ENCODE results near the gene ADGRB3.
"Not testable (repeated sequence)": the region's sequence is repeated elsewhere in the genome, so short reads cannot be mapped to it uniquely, and the experiment has no call there.

Gene ADGRB3

GRCh38 chr6:68650142-68650541, 15.1 kb downstream of the ADGRB3 start:
- DNase-seq: no peak

DNA sequence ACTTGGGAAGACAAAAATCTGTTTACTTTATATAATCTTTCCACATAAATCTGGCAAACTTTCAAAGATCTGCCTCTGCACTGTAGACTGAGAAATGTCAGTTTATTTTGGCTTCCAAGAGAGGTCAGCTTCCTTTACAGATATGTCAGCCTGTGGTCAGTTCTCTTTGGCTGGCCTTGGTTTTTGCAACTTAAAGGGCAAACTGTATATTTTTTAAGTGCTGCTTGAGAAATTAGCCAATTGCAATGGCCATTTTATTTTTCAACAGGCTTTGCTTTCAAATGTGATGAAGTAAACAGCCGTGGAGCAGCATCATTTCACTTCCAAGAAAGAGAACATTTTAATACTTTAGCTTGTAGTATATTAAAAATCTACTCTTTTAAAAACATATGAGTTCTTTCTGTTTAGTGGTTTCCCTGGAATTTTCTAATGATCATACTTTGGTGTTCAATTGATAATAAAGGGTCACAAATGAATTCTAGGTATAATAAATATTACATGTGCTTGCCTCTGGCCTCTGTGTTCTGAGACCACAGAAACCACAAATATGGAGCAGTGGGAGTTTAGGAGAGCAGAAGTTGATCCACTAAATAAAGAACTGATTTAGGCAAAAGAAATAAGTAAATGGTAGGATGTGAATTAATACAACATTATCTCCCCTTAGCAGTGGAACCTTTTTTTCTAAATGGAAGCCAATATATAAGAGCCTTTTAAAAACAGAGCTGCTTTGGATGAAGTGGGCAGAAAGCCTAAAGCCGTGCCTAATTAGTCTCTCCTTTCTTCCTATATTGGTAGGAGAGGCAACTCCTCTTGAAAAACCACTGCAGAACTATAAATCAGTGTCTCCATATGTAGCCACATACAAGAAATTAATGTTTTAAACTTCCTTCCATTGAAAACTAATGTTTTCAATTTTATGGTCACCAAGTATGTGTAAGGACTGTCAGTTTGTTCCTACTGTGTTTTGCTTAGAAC, 16.2 kb downstream of the ADGRB3 start:
- no peak for DNase-seq

DNA sequence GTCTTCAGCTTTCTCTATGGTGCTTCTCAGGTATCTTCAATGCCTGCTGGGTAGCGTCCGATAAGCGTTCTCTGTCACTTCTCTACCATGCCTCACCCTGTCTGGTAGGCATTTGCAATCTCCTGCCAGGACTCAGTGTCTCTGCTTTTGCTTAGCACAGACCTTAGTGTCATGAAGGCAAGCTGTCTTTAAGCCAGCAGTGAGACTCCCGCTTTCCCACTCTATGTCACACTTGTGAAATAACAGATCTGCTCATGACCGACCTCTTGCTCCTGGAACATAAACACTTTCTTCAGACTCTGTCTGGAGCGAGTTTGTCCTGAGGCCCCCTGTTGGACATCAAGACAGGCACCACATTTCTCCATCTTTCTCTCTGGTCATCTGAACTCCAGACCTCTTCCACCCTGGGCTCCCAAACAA, 17.0 kb downstream of the ADGRB3 start:
- no peak for DNase-seq

- no peak for DNase-seq
Observed at GRCh38 chr6:68653074-68653705, 18.1 kb downstream of the ADGRB3 start.

- DNase-seq: no peak
Observed at GRCh38 chr6:68653706-68654089, 18.6 kb downstream of the ADGRB3 start.

GRCh38 chr6:68654134-68654533, 19.1 kb downstream of the ADGRB3 start:
- DNase-seq: no peak

DNA sequence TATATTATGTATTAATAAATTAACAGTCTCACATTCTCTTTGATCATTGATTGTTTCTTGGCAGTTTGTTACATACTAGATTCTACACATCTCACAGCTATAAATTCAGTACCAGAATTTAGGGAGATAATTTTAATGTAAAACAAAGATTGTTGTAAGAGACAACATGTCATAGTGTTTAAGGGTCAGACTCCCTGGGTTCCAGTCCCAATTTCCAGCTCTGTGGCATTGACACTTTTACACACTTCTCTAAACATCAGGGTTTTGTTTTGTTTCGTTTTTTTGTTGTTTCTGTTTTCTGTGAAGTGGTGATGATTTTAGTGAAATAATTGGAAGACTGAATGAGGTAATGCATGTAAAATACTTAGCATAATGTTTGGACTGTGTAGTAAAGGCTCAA, 19.9 kb downstream of the ADGRB3 start:
- DNase-seq: no peak

GRCh38 chr6:68657374-68658139, 22.5 kb downstream of the ADGRB3 start:
- no peak for DNase-seq

- DNase-seq: no peak
Observed at GRCh38 chr6:68658338-68658737, 23.3 kb downstream of the ADGRB3 start.

DNA sequence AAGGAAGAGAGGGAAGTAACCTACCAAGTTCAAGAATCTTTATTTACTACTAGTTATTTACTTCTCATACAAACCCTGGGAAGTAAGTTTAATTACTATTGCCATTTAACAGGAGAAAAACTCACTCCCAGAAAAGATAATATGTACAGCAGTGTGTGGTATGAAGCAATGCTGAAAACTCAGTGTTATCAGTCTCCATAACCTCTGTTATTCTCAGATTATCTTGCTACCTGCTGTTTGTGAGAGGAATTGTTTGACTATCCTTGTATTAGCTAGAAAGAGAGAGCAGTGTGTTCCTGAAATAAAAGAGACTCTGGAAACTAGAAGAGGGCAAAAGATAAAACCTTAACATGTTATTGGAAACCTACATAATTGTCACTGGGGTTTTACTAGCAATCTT, 38.2 kb downstream of the ADGRB3 start:
- DNase-seq: no peak

GRCh38 chr6:68675548-68675947, 40.5 kb downstream of the ADGRB3 start:
- no peak for DNase-seq

DNA sequence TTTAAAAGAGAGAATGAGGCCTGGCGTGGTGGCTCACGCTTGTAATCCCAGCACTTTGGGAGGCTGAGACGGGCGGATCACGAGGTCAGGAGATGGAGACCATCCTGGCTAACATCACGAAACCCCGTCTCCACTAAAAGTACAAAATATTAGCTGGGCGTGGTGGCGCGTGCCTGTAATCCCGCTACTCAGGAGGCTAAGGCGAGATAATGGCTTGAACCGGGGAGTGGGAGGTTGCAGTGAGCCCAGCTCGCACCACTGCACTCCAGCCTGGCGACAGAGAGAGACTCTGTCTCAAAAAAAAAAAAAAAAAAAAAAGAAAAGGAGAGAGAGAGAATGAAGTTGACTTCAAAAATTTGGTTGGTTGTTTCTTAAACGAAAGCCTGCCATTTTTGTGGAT, 41.0 kb downstream of the ADGRB3 start:
- not testable (repeated sequence) for DNase-seq

DNA sequence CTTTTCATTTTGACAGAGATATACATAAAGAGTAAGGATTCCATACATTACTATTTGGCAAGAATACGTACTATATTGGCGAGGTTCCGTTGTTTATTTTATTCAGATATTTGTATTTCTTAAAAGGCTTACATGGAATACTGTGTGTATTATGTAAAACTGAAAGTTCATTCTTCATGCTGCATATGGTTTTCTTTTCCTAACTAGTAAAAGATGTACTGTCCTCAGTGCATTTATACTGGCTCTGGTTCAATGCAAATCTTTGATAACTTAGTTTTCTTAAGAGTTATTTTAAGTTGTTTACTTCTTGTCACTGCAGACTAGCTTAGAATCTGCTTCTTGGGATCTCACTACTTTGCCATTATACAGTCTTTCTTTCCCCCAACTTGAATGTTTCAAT, 42.0 kb downstream of the ADGRB3 start:
- DNase-seq: no peak

GRCh38 chr6:68679399-68679798, 44.3 kb downstream of the ADGRB3 start:
- DNase-seq: no peak

GRCh38 chr6:68680264-68680663, 45.2 kb downstream of the ADGRB3 start:
- no peak for DNase-seq

DNA sequence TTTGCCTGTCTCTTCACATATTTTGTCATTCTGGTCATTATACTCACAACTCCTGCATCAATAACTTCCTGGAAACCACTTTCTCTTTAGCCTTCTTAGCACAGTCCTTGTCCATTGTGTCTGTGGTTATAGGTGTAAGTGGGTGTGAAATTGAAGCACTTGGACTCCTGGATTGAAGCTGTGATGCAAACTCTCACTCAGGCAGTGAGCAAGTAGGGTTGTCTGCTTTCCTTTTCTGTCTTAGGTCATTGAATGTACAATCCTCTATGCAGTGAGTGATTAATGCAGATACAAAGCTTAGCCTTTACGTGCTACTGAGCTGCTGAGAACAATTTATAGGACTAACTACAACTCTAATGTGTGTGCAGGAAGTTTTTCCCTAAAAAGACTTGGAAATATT, 54.8 kb downstream of the ADGRB3 start:
- no peak for DNase-seq

DNA sequence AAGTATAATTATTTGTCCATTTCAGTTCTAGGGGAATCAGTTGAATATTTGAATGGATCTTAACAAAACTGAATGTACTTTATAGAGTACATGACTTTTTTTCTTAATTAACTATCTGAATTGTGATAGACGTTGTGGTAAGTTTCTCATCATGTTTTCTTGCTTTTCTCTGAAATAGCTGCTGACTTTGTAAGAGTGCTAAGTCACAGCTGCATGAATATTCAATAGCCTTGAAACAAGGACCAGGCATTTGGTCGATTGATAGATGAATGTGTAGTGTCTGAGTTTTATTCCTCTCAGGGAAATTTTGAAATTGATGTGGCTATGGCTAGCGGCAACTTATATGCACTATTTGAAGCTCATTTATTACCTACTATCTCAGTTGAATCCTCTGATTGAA, 56.0 kb downstream of the ADGRB3 start:
- DNase-seq: no peak

- no peak for DNase-seq
Observed at GRCh38 chr6:68693271-68693670, 58.2 kb downstream of the ADGRB3 start.

DNA sequence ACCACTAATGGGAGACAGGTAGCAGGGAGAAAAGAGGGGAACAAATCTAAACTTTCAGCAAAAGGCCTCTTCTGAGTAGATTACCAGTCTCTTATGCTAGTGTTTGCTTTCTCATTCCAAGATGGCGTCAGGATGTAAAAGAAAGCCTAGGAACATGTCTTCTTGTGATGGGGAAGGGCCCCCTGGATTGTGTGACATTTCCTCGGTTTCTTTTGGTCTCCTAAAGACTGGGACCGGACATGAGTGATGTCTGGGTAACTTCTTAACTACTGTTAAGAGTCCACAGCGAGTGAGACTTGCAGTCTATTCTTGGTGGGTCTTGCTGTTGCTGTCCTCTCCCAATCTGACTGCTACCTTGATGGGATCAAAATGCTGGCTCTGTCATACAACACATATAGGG, 60.3 kb downstream of the ADGRB3 start:
- DNase-seq: no peak

DNA sequence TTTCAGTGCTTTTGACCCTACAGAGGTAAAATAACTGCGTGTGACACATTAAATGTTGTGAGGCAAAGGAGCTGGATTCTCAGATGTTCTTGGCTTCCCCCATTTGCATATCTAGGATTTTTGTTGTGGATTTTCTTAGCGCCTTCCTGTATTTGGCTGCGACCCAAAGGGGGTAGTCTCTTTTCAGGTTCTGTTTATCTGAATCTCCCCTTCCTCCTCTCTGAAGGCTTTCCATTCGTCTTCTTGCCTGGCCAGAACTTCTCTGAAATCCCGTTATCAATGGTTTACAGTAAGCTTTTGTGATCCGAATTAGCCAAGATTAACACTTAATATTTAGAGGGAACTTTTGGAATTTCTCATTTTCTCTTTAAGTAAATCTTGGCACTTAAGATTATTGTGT, 60.8 kb downstream of the ADGRB3 start:
- no peak for DNase-seq

DNA sequence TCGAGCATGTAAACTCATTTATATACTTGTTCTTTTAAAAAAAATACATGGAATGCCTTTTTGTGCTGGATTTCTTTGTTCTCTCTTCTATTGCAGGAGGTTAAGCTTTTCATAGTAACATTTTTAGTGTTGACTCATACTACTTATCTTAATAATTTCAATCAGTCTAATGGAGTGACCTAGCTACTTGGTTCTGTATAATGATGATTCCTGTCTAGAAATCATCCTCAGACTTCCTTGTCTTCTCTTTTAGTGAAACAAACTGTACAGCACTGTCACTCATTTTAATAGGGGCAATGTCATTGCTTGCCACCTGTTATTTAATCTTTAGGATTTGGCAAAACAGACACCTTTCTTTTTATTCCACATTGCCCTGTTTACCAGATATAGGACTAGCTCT, 62.3 kb downstream of the ADGRB3 start:
- no peak for DNase-seq

DNA sequence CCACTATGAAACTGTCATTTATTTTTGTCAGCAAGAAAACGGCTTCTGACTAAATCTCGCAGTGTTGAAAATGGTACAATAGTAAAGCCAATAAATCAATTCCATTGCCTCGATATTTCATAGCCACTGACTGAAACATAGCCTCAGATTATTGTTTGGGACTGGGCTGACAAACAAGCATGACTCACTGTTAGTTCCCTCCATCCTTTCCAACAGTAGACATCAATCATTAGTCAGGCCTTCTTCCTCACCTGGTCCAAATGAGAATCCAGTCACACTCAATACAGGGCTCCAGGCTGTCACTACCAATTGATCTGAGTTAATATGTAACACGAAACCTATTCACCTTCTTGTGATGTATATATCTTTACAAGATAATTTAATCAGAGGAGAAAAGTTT, 66.1 kb downstream of the ADGRB3 start:
- DNase-seq: no peak

DNA sequence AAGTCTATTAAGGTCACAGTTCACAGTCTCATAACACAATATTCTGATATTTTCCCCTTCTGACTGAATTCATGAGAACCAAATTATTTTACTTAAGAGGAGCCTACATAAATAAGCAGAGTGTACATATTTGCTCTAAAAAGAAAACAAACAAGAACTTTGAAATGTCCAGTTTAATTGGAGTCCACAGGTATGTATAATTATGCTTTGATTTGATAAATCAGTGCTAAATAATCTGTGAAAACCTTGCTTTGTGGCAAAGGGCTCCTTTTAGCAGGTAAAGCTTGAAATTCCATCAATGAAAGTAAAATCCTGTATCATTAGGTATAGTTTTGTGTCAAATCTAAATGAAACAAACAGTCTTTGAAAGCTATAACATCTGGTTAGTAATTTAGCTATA, 69.4 kb downstream of the ADGRB3 start:
- DNase-seq: no peak

- no peak for DNase-seq
Observed at GRCh38 chr6:68709091-68709490, 74.0 kb downstream of the ADGRB3 start.
